ENCODE measurements around the gene ZSCAN21.
A peak's percentile ranks its signal among the peaks of the same experiment; 100 is the strongest.
"Not testable (repeated sequence)": the region's sequence is repeated elsewhere in the genome, so short reads cannot be mapped to it uniquely, and the experiment has no call there.

Gene ZSCAN21

DNA sequence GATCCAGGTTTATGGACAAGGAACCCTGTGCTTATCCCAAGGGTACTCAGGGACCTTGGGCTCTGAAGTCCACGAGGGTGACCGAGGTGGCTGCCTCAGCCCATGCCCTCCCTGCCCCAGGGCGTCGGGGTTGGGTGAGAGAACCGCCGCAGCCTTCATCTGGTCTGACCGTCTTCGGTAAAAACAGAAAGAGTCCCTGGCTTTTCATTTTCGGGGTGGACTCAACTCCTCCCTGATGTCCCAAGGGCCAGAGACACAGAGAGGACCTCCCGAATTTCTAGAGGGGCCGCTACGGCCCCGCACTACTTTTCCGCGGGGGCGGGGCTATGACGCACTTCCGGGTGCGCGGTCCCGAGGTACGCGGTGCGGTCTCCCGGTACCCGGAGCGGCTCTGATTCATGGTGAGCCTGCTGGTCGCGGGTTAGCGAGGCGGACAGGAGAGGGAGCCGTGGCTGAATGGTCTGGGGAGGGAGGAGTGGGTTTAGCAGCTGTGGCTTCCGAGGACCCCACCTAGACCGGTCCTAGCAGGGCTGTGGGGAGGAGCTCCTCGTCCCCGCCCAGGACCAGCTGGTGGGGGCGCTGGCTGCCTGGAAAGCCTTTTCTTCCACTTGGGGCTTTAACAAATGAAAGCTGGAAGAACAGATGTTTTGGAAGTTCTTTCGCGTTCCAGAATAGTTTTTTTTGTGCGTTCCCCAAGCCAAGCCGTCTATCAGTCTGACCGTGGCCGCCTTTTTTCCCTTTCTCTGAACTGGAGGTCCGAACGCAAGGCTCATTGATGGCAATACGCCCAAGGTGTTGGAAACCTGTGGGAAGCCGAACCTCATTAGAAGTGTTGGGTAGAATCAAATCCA lies at the start of gene ZSCAN21:
ZSCAN21 (plus strand) TSS at position 334 of the 851 bp plus-strand sequence. CDS start 7,233 bp downstream, outside the sequence.
- DNase-seq, result peak; percentile 58 to 62

DNA sequence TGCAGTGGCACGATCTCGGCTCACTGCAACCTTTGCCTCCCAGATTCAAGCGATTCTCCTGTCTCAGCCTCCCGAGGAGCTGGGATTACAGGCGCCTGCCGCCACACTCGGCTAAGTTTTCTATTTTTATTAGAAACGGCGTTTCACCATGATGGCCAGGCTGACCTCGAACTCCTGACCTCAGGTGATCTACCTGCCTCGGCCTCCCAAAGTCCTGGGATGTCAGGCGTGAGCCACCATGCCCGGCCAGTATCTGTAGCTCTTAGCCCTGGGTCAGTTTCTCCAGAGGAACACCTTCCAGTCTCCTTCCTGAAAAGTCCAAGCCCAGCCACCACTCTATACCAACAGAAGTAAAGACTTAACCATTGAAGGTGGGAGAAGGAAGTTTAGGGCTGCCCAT lies 49.3 kb upstream of the ZSCAN21 start:
- no peak for DNase-seq

DNA sequence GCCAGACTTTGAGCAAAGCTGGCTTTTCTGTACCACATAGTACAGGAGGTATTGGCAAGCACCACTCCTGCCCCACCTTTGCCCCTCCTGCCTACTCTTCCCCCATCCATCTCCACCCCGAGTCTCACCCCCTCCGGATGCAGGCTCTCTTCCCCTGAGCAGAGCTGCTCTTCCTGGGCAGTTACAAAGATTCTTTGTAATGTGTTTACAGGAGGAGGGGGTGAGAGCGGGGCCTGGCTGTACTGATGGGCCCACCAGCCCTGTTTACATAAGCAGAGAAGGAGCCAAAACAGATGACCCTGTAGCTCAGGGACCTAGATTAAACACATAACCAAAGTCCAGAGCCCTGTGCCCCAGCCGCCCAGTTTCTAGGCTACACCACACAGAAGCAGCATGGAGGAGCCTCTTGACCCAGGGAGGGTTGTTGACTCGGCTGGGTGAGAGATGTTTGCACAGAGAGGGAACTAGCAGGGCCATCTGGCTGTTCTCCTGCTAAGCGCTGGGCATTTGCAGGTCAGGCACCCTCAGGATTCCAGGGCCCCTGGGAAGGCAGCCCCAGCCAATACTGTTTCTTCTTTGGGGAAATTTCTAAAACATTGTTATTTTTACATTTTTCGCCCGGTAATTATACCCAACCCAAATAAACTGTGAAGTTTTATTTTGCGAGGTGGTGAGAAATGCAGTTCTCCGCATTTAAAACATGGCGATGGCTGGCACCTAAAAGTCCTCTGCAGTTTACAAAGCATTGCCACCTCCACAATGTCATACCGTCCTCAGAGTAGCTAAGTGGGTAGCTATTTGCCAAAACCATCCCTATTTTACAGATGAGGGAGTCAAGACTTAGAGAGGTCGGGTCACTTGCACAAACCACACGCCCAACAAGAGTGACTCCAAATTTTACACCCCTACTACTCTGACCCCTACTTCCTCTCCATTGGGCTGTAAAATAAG lies 45.6 kb upstream of the ZSCAN21 start:
- DNase-seq, result no peak

DNA sequence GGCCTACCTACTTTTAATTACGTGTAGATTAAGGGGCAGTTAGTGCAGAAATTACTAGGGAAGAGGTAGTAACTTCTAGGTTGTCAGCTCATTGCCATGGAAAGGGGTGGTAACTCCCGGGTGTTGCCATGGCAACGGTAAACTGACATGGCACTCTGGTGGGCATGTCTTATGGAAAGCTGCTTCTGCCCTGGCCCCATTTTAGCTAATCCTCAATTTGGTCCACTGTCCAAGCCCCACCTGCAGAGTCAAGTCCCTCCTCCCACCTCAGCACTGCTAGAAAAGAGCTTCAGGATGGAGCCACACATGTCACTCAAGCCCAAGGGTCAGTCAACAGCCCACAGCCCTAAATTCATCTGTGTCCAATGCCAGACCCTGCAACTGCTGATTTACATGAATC lies 41.7 kb upstream of the ZSCAN21 start:
- DNase-seq, result no peak

DNA sequence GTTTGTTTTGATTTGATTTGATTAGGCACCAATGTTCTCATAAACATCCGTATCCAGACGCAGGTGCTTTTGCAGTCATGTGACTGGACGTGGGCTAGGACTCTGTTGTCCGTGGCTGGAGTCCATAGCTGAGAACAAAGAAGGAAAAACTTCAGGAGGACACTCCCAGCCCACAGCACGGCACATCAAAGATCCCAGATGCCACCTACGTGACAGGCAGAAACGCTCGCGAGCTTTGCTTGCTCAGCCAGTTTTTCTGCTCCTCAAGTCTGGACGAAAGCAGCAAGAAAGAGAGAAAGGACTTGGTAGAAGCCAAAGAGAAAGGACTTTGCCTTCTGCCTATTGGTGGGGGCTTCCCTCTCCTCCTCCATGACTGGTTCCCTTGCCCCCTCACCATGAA lies 41.0 kb upstream of the ZSCAN21 start:
- no peak for DNase-seq

DNA sequence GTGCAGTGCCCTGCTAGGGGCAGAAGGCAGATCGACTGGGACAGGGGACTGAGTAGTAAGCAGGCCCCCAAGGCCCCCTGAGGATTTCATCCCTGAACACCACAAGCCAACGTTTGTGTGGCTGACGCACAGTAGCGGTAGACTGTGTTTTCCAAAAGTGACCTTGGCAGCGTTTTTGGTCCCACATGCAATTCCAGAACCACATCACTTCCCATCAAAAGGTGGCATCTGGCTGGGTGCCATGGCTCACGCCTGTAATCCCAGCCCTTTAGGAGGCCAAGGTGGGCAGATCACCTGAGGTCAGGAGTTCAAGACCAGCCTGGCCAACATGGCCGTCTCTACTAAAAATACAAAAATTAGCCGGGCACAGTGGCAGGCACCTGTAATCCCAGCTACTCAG lies 39.6 kb upstream of the ZSCAN21 start:
- not testable (repeated sequence) for DNase-seq

DNA sequence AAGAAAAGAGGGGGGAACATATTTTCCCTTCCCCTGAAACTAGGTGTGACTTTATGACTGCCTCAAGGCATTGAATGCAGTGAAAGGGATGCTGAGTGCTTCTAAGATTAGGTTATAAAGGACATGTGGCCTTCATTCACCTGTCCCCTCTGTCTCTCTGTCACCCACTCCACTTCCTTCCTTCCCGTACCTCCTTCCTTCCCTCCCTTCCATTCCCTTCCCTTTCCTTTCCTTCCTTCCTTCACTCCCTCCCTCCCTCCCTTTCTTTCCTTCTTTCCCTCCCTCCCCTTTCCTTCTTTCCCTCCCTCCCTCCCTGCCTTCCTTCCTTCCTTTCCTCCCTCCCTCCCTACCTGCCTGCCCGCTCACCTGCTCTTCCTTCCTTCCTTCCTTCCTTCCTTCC lies 38.7 kb upstream of the ZSCAN21 start:
- no peak for DNase-seq

DNA sequence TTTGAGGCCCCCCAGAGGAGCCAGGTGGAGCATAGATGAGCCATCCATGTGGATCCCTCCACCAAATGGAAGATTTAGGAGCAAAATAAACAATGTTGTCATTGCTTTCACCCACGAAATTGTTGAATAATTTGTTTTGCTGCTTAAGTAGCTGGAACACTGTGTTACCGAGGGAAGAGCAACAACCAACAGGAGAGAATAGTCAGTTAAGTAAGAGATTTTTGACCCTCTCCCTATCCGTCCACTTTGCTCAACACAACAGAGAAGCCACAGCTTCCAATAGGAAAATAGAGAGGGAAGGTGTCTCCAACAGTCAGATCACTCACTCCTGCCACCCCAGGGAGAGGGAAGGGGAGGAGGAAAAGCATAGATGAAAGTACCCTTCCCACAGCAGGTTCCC lies 38.1 kb upstream of the ZSCAN21 start:
- no peak for DNase-seq

DNA sequence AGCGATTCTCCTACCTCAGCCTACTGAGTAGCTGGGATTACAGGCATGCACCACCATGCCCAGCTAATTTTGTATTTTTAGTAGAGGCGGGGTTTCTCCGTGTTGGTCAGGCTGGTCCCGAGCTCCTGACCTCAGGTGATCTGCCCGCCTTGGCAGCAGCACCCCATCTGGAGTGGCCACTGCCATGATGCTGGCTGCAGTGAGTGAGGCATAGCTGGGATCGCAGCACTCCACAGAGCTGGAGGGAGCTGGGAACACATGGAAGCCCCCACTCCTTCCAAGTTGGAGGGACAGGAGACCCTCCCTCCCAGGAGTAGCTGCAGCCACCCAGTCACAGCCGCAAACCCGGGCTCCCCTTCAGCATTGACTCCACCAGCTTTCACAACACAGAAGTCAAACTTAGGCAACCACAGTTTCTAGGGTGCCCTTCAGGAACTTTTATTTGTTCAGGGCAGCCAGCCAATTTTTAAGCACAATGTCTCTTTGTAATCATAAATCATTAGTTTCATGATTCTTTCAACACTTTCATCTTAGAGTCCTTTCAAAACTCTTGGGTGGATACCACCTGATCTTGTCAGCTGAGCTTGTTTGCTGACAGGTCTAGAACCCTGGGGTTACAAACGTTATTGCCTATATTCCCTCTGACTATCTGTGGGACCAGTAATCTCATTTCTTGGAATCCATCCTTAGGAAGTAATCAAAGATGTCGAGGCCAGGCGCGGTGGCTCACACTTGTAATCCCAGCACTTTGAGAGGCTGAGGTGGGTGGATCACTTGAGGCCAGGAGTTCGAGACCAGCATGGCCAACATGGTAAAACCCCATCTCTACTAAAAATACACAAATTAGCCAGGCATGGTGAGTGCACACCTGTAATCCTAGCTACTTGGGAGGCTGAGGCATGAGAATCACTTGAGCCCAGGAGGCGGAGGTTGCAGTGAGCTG lies 36.9 kb upstream of the ZSCAN21 start:
- DNase-seq, result not testable (repeated sequence)

DNA sequence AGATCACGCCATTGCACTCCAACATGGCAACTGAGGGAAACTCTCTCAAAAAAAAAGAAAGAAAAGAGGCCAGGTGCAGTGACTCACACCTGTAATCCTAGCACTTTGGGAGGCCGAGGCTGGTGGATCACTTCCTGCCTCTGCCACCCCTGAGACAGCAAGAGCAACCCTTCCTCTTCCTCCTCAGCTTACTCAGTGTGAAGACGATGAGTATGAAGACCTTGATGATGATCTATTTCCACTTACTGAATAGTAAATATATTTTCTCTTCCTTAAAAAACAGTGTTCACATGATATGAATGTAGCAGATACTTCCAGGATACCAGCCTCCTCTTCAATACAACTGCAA lies 36.3 kb upstream of the ZSCAN21 start:
- no peak for DNase-seq

DNA sequence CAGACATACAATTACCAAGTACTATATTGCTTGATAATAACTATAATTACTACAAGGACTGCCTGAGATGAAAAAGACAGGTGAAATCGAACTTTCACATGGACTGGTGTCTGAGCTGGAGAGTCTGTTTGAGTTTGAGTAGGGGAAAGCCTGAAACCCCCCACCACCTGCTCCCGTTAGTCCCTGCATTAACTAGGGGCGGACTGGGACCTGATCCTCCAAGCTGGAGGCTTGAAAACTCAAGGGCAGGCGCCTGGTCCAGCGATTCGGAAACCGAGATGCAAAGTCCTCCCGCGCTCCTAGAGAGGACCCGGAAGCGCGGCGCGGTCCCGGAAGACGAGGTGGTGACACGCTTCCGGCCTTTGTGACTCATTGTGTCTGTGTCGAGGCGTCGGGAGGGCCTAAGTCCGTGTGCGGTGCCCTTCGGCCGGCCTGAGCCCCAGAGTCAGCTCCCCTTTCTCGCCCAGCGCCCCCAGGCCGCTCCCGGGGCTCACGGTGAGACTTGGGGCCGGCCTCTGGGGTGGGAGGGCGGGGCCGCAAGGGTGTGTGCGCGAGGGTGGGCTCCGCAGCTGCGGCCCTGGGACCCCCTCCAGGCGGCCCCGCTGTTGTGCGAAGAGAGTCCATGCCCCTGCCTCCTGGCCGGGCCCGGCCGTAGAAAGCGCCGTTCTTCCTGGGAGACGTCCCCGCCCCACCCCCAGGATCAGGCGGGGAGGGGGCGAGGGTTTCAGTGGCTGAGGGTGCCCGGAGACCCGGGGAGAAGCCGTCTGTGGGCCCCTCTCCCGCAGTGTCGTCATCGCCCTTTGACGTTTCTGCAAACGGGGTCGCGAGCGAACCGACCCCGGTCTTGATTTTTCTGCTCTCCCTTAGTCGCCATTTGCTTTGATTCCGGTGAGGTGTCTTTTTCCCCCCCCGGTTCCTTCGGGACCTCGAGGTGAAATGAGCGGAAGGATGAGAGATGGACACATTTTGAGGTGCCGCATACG lies 34.1 kb upstream of the ZSCAN21 start, which contains the start of gene ZKSCAN1:
ZKSCAN1 (plus strand) TSS at position 365 of the 983 bp plus-strand sequence. CDS start 7,911 bp downstream, outside the sequence.
- peak; percentile 48 to 62 for DNase-seq

DNA sequence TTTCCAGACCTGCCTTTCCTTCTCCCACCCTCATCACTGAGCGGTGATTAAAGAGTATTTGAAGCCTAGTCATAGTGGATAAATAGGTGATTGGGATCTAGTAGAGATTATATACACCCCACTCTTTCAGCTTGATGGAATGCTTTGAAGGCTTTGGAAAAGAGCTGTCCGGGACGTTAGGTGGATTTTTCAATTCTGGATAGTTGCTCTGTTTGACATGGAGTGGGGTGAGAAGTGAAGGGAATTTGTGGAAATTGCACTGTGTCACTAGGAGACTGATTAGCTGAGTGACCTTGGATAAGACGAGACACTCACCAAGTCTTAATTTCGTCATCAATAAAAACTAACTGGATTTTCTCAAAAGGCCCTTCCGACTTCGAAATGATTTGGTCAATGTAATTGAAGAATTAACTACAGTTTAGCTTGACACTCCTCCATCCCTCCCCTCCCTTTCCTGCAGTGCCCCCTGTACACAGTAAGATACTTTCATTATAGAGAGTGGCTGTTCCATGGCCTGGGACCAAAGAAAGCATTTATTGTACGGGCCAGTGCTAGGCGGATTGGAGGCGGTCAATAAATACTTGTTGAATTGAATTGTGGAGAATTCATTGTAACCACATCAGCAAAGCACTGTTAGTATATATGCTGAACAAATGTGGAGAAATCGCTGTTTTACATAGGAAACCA lies 33.2 kb upstream of the ZSCAN21 start:
- no peak for DNase-seq

DNA sequence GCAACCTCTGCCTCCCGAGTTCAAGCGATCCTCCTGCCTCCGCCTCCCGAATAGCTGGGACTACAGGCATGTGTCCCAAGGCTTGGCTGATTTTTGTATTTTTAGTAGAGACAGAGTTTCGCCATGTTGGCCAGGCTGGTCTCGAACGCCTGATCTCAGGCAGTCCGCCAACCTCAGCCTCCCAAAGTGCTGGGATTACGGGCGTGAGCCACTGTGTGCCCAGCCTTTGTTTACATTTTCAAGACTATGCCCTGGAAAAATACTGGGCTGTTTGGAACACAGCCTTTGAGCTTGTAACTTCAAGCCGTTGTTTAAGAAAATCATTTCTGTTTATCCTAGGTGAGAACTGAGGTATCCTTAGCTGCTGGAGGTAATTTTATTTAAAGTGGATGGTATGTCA lies 32.3 kb upstream of the ZSCAN21 start:
- no peak for DNase-seq

DNA sequence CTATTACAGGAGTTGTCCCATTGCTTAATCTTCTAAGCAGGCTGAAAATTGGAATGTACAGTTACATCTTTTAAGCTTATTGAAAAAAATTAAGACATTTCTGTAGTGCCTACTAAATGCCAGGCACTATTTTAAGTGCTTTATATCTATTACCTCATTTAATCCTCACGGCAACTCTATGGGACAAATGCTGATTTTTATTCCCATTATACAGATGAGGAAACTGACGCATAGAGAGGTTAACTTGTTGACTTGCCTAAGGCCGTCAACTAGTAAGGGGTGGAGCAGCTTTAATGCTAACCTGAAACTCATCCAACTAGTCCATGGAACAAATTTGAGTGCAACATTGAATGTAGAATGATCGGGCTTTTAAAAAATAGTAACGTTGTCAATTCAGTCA lies 31.7 kb upstream of the ZSCAN21 start:
- DNase-seq, result no peak

DNA sequence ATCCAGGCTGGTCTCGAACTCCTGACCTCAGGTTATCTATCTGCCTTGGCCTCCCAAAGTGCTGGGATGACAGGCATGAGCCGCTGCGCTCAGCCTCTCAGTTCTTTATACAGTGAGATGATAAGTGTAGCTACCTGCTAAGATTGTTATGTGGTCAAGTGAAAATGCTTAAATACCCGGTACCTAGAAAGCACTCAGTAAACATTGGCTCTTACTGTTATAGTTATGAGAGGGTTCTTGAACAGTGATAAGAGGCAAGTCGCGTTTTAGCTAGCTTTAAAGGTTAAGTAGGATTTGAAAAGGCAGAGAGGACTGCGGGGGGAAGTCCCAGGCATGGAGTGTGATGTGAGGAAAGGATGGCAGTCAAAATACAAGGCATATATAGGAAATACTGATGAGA lies 29.7 kb upstream of the ZSCAN21 start:
- no peak for DNase-seq

DNA sequence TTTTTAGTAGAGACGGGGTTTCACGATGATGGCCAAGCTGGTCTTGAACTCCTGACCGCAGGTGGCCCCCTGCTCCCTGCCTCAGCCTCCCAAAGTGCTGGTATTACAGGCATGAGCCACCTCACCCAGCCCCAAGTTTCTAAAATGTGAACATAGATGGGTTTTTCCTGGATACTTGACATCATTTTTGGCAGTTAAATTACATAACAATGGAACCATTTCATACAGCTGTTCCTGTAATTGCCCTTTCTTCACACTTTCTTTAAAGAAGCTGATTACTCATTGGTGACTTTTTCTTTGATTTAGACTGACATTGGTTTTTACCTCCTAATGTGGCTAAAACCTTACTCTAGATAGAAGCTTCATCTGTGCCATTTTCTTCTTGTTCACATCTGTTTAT lies 28.3 kb upstream of the ZSCAN21 start:
- DNase-seq, result no peak

DNA sequence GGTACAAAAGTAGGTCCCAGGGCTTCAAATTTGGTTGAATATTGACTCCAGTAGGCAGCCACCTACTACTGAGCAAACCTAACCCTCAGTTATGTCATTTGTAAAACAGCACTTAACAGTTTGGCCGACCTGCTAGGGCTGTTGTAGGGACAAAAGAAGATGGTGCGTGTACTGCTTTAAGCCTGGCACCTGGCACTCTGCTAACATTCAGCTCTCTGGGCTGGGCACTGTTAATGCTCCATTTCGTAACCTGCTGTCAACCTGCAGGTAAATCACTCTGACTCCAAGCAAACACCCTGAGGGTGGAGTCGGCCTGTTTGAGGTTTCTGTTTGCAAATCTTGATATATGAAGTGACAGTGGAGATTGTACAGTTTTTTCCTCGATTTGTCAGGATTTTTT lies 27.0 kb upstream of the ZSCAN21 start:
- no peak for DNase-seq

DNA sequence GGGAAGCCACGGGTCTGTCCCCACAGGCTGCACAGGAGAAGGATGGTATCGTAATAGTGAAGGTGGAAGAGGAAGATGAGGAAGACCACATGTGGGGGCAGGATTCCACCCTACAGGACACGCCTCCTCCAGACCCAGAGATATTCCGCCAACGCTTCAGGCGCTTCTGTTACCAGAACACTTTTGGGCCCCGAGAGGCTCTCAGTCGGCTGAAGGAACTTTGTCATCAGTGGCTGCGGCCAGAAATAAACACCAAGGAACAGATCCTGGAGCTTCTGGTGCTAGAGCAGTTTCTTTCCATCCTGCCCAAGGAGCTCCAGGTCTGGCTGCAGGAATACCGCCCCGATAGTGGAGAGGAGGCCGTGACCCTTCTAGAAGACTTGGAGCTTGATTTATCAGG lies 26.0 kb upstream of the ZSCAN21 start:
- no peak for DNase-seq

DNA sequence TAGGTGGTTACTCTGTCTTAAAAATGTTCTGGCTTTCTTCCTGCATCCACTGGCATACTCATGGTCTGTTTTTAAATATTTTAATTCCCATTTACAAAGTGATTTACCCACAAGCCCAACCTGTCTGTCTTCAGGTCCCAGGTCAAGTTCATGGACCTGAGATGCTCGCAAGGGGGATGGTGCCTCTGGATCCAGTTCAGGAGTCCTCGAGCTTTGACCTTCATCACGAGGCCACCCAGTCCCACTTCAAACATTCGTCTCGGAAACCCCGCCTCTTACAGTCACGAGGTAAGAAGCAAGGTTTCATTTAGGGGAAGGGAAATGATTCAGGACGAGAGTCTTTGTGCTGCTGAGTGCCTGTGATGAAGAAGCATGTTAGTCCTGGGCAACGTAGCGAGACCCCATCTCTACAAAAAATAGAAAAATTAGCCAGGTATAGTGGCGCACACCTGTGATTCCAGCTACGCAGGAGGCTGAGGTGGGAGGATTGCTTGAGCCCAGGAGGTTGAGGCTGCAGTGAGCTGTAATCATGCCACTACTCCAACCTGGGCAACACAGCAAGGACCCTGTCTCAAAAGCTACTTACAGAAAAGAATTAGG lies 25.5 kb upstream of the ZSCAN21 start:
- DNase-seq, result no peak

DNA sequence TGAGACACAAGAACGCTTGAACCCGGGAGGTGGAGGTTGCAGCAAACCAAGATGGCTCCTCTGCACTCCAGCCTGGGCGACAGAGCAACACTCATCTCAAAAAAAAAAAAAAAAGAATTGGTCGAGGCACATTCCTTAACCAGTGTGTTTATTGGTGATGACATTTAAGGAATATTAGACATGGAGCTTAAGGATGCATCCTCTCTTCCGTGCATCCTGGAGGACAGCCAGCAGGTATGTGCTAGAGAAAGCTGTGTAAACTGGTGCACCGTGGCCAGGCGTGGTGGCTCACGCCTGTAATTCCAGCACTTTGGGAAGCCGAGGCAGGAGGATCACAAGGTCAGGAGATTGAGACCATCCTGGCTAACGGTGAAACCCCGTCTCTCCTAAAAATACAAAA lies 22.4 kb upstream of the ZSCAN21 start:
- DNase-seq, result no peak
